ENCODE results near the gene TRAPPC5. TPM values are rescaled to one million over a fixed set of nuclear protein-coding genes. Genes with fewer than 3 reads are reported as not detected.

Gene TRAPPC5
- total and polyA plus RNA-seq, 10 of the 15 experiments (the other 5 are each of a cell fraction or from before 2014, with no cell fraction given), result 4.2 to 210 (median 89.1) TPM

DNA sequence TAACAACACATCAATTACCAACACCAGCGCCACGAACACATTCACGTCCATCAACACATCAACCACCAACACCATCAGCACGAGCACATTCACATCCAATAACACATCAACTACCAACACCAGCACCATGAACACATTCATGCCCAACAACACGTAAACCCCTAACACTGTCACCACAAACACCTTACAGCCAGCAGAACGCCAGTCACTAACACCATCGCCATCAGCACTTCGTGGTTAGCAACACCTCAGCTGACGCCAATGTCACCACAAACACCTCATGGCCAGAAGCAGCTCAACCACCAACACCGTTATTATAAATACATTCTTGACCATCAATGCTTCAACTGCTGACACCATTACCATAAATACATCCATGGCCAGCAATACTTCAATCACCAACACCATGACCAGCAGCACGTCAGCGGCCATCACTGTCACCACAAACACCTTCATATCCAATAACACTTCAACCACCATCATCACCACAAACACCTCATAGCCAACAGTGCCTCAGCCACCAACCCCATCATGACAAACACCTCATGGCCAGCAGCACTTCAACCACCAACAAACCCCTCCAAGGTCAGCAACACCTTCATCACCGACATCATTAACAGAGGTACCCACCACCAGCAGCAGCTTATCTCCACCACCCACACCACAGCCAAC, 11.9 kb downstream of the TRAPPC5 start (continued):
- peak; percentile 56 for TF ChIP-seq GATAD2B (conservative IDR thresholded peaks at IDR 0.05; ENCODE audit: low read depth)
- TF ChIP-seq, protein P1, sequence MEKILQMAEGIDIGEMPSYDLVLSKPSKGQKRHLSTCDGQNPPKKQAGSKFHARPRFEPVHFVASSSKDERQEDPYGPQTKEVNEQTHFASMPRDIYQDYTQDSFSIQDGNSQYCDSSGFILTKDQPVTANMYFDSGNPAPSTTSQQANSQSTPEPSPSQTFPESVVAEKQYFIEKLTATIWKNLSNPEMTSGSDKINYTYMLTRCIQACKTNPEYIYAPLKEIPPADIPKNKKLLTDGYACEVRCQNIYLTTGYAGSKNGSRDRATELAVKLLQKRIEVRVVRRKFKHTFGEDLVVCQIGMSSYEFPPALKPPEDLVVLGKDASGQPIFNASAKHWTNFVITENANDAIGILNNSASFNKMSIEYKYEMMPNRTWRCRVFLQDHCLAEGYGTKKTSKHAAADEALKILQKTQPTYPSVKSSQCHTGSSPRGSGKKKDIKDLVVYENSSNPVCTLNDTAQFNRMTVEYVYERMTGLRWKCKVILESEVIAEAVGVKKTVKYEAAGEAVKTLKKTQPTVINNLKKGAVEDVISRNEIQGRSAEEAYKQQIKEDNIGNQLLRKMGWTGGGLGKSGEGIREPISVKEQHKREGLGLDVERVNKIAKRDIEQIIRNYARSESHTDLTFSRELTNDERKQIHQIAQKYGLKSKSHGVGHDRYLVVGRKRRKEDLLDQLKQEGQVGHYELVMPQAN (conservative IDR thresholded peaks at IDR 0.05), result no peak
- TF ChIP-seq TAF1 (IDR thresholded peaks at IDR 0.05; ENCODE audit: borderline replicate concordance, low read depth, low read length), result no peak
- TF ChIP-seq YBX1 (IDR thresholded peaks at IDR 0.05), result no peak
- no peak for TF ChIP-seq ETV6 (conservative IDR thresholded peaks at IDR 0.05 in 1 of 2, IDR thresholded peaks at IDR 0.05 in 1 of 2; ENCODE audit: borderline replicate concordance in 1 of 2, low read depth in 1 of 2)
- TF ChIP-seq SP1 (IDR thresholded peaks at IDR 0.05; ENCODE audit: low read depth, low read length), result peak; percentile 27
- TF ChIP-seq SREBF1 (IDR thresholded peaks at IDR 0.05; ENCODE audit: low read length), result no peak
- TF ChIP-seq BCL3 (IDR thresholded peaks at IDR 0.05; ENCODE audit: borderline replicate concordance, insufficient read depth, low read depth, low read length, poor library complexity, severe bottlenecking), result no peak
- TF ChIP-seq SUPT20H (IDR thresholded peaks at IDR 0.05; ENCODE audit: borderline replicate concordance, control insufficient read depth, low read depth, low read length), result no peak
- no peak for TF ChIP-seq SMARCA5 (IDR thresholded peaks at IDR 0.05)
- TF ChIP-seq EP300 (IDR thresholded peaks at IDR 0.05; ENCODE audit: borderline replicate concordance in 1 of 2, control insufficient read depth in 1 of 2, low read depth in 2 of 2, low read length in 2 of 2), result peak; percentile 73 to 82; a peak in 3 of 4 replicates
- no peak for TF ChIP-seq SIX5 (IDR thresholded peaks at IDR 0.05; ENCODE audit: low read depth, low read length, severe bottlenecking)
- TF ChIP-seq FOXK2 (IDR thresholded peaks at IDR 0.05), result 0 out of 2 replicates have a peak, but pooled peaks have one; percentile 39
- no peak for TF ChIP-seq SMC3 (IDR thresholded peaks at IDR 0.05; ENCODE audit: borderline replicate concordance, low read length)
- TF ChIP-seq TCF7 (IDR thresholded peaks at IDR 0.05; ENCODE audit: borderline replicate concordance), result no peak
- TF ChIP-seq CTCF (IDR thresholded peaks at IDR 0.05 in 2 of 3, conservative IDR thresholded peaks at IDR 0.05 in 1 of 3; ENCODE audit: control insufficient read depth in 2 of 3, extremely low read depth in 1 of 3, insufficient read depth in 1 of 3, low read depth in 3 of 3, low read length in 3 of 3), result no peak
- TF ChIP-seq JUNB (IDR thresholded peaks at IDR 0.05), result no peak
- peak; percentile 83 for TF ChIP-seq RUNX3 (IDR thresholded peaks at IDR 0.05; ENCODE audit: low read length)
- no peak for TF ChIP-seq JUND (IDR thresholded peaks at IDR 0.05; ENCODE audit: low read depth, low read length)
- no peak for TF ChIP-seq SIN3A (IDR thresholded peaks at IDR 0.05; ENCODE audit: low read depth, low read length)
- TF ChIP-seq CREB1 (IDR thresholded peaks at IDR 0.05; ENCODE audit: low read depth), result peak; percentile 36; the same call in 1 of the 2 replicates
- no peak for TF ChIP-seq IRF3 (IDR thresholded peaks at IDR 0.05)

Data from GM12878 (cell line).